NCI-H2227 (cell line): ENCODE results near the gene MRGPRX4.
A peak's percentile ranks its signal among the peaks of the same experiment; 100 is the strongest.
"Not testable (repeated sequence)": the region's sequence is repeated elsewhere in the genome, so short reads cannot be mapped to it uniquely, and the experiment has no call there.

Source experiments
- DNase-seq: peaks from one replicate; lab custom pipeline; 2025; ENCODE audit not compliant: unreplicated experiment; lab: John Stamatoyannopoulos, UW

MRGPRX4 gene

GRCh38 chr11:18172666-18173065 is at the start of gene MRGPRX4:
TSS of gene MRGPRX4 (plus strand) at chr11:18172837. CDS start at chr11:18173257, 420 bp downstream.
- no peak for DNase-seq

- DNase-seq, result not testable (repeated sequence)
Measured at GRCh38 chr11:18131115-18131514, 41.5 kb upstream of the MRGPRX4 start.

GRCh38 chr11:18132341-18132740 is 40.3 kb upstream of the MRGPRX4 start, which contains the start of gene MRGPRX3:
TSS of gene MRGPRX3 (plus strand) at chr11:18132571. CDS start at chr11:18137203, 4,632 bp downstream.
- no peak for DNase-seq

- no peak for DNase-seq
Measured at GRCh38 chr11:18135308-18135707, 37.3 kb upstream of the MRGPRX4 start.

GRCh38 chr11:18137186-18137800 is 35.3 kb upstream of the MRGPRX4 start:
- DNase-seq, result no peak

GRCh38 chr11:18140145-18140544 is 32.5 kb upstream of the MRGPRX4 start:
- DNase-seq, result no peak

- DNase-seq, result no peak
Measured at GRCh38 chr11:18144243-18144642, 28.4 kb upstream of the MRGPRX4 start.

GRCh38 chr11:18145025-18145424 is 27.6 kb upstream of the MRGPRX4 start:
- no peak for DNase-seq

- DNase-seq, result no peak
Measured at GRCh38 chr11:18145837-18146236, 26.8 kb upstream of the MRGPRX4 start.

GRCh38 chr11:18151581-18151980 is 21.1 kb upstream of the MRGPRX4 start:
- no peak for DNase-seq

- no peak for DNase-seq
Measured at GRCh38 chr11:18168372-18168771, 4.3 kb upstream of the MRGPRX4 start.

GRCh38 chr11:18171377-18172000 is 1.1 kb upstream of the MRGPRX4 start:
- DNase-seq, result no peak

GRCh38 chr11:18173225-18173866 is 709 bp downstream of the MRGPRX4 start:
- no peak for DNase-seq

- DNase-seq, result no peak
Measured at GRCh38 chr11:18188796-18189195, 16.2 kb downstream of the MRGPRX4 start.

GRCh38 chr11:18189476-18190245 is 17.0 kb downstream of the MRGPRX4 start:
- not testable (repeated sequence) for DNase-seq

GRCh38 chr11:18191376-18191775 is 18.7 kb downstream of the MRGPRX4 start:
- no peak for DNase-seq

- no peak for DNase-seq
Measured at GRCh38 chr11:18193010-18193409, 20.4 kb downstream of the MRGPRX4 start.

GRCh38 chr11:18196532-18196931 is 23.9 kb downstream of the MRGPRX4 start:
- no peak for DNase-seq

GRCh38 chr11:18197738-18198137 is 25.1 kb downstream of the MRGPRX4 start:
- not testable (repeated sequence) for DNase-seq

GRCh38 chr11:18203723-18204122 is 31.1 kb downstream of the MRGPRX4 start:
- peak; percentile 37 for DNase-seq

- no peak for DNase-seq
Measured at GRCh38 chr11:18204220-18204619, 31.6 kb downstream of the MRGPRX4 start.
